Right lobe of liver (tissue), 6 donors: ENCODE measurements around the gene NBEAL1. TPM values are rescaled to one million over a fixed set of nuclear protein-coding genes. Genes with fewer than 3 reads are reported as not detected.

Source experiments
- ATAC-seq, 4 donors: fragments of 200-7000 bp; cut with Tn5 transposase; one replicate each; pipeline ENCODE4 v1.9.1; 2020; ENCODE audit warnings: mild to moderate bottlenecking in 4 of 4, moderate library complexity in 4 of 4
- DNase-seq, 3 donors: peaks; one replicate each; pipeline ENCODE4 v3.0.0-alpha.2; 2020
- H3K27ac ChIP-seq, 3 donors: fragments of 200-600 bp; one replicate each; pipeline ENCODE4 v1.8.0; 2022
- H3K27me3 ChIP-seq, 2 donors: fragments of 200-600 bp; one replicate each; pipeline ENCODE4 v1.8.0; 2022
- H3K36me3 ChIP-seq, 4 donors: fragments of 200-600 bp; sonication (generic) in 1 of 4; one replicate each; pipeline versions ENCODE4 v1.5.1 to v1.8.0; 2017 to 2022; ENCODE audit warnings: control low read depth in 1 of 4
- H3K4me1 ChIP-seq, 4 donors: fragments of 200-600 bp; sonication (generic) in 1 of 4; one replicate each; pipeline versions ENCODE4 v1.5.1 to v1.8.0; 2017 to 2022; ENCODE audit warnings: control low read depth in 1 of 4
- H3K4me3 ChIP-seq, 3 donors: fragments of 200-600 bp; one replicate each; pipeline ENCODE4 v1.8.0; 2022
- H3K9me3 ChIP-seq, 4 donors: fragments of 200-600 bp; sonication (generic) in 1 of 4; one replicate each; pipeline versions ENCODE4 v1.5.1 to v1.8.0; 2017 to 2022; ENCODE audit warnings: control low read depth in 1 of 4
- POLR2A ChIP-seq: fragments of 450-650 bp; IDR thresholded peaks from one replicate; pipeline ENCODE4 v1.6.1; 2017; ENCODE audit warnings: antibody characterized with exemption, mild to moderate bottlenecking
- WGBS: methylation state at CpG from one replicate; pipeline ENCODE4 v1.1.6; 2018; ENCODE audit warnings: low coverage, low lambda C conversion rate; ENCODE audit not compliant: insufficient coverage; ENCODE audit errors: missing lambda C conversion rate; 5-methylcytosine and 5-hydroxymethylcytosine counted together
- intact Hi-C, 2 donors: fragments of 100-400 bp; cut with DNase I; formaldehyde crosslinking; loops; one replicate each; pipeline versions ENCODE4 v1.11.2 to v1.14.1; 2022
- total RNA-seq, 6 experiments: library from RNA; depleted of rRNA in 2 of 6; stranded (reverse); fragments of >200 nt in 2 of 6; fragmentation: NEBNext Ultra II Directional in 3 of 6; extraction: Animal tissue kit (Norgen Biotek cat#: 25700) in 3 of 6; gene quantifications; one replicate each; pipeline versions ENCODE4 v1.1.0 to v1.2.4, GENCODE V29; 2016 to 2023
- TF ChIP-seq, protein P1 (sequence below), 4 donors: fragments of 200-600 bp in 3 of 4; fragments of 450-650 bp in 1 of 4; IDR thresholded peaks; one replicate each; pipeline versions ENCODE4 v1.5.1 to v1.8.0; 2016 to 2022; ENCODE audit warnings: antibody characterized with exemption in 4 of 4, mild to moderate bottlenecking in 2 of 4
- donor health status: DM: no; HTN: yes; CAD: no.
- donor health status: DM: no; HTN: no; CAD: no.
- donor health status: DM: no; HTN: no; CAD: no.
- donor health status: DM: no; HTN: yes; CAD: no.
- donor health status: DM: no; HTN: yes; CAD: no.

The NBEAL1 gene
- total RNA-seq, 6 experiments from 2014 or later: 16.4 to 28.6 (median 21.9) TPM

DNA sequence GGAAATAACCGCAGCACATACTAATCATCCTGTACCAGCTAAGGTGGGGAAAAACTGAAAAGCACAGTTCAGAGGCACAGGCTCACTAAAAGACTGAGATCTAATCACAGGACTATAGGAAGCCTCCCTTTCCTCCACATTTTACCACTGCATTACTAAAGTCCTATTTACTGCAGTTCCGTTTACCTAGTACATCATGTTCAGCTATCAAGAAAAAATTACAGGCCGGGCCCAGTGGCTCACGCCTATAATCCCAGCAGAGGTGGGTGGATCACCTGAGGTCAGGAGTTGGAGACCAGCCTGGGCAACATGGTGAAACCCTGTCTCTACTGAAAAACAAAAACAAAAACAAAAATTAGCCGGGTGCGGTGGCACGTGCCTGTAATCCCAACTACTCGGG is 11.0 kb upstream of the NBEAL1 start:
- Histone ChIP-seq H3K4me3 (no peak overlapping the region), H3K4me1 (no peaks in the 10 kb centered on the region), H3K9me3 (no peaks in the 10 kb centered on the region), H3K36me3 (no peaks in the 10 kb centered on the region), H3K27me3 (no peaks in the 10 kb centered on the region), H3K27ac (no peak overlapping the region)
- intact Hi-C loops: no loop called here
- TF ChIP-seq POLR2A: no peak
- TF ChIP-seq, protein P1, sequence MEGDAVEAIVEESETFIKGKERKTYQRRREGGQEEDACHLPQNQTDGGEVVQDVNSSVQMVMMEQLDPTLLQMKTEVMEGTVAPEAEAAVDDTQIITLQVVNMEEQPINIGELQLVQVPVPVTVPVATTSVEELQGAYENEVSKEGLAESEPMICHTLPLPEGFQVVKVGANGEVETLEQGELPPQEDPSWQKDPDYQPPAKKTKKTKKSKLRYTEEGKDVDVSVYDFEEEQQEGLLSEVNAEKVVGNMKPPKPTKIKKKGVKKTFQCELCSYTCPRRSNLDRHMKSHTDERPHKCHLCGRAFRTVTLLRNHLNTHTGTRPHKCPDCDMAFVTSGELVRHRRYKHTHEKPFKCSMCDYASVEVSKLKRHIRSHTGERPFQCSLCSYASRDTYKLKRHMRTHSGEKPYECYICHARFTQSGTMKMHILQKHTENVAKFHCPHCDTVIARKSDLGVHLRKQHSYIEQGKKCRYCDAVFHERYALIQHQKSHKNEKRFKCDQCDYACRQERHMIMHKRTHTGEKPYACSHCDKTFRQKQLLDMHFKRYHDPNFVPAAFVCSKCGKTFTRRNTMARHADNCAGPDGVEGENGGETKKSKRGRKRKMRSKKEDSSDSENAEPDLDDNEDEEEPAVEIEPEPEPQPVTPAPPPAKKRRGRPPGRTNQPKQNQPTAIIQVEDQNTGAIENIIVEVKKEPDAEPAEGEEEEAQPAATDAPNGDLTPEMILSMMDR (IDR thresholded peaks at IDR 0.05): no peak
- WGBS: 98% methylated on average over 6 of the region's 8 CpGs
- ATAC-seq (no peak), DNase-seq (no peak)

DNA sequence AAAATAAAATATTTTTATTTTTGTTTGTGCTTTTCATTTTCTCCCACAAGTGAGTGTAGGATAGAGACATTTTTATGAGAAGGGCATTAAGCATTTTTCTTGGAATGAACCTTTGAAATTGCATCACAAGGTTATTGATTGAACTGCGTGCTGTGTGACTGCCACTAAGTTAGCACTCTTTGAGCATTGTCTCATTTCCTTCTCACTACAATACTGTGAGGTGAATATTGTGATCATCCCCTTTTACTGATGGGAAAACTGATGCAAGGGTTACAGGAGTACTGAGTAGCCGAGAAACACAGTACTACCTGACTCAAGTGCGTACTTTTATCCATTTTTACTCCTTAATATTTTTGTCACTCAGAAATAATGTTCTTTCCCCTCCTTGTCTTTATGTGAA is 2.0 kb downstream of the NBEAL1 start:
- peak overlapping the region; percentile 8 to 94 (median 68) for H3K27ac ChIP-seq
- TF ChIP-seq POLR2A: peak; percentile 22
- TF ChIP-seq, protein P1 (IDR thresholded peaks at IDR 0.05): no peak
- ATAC-seq (peak in 1 of 4 donors; percentile 4), DNase-seq (no peak)
- 25% methylated on average over 3 of the region's 3 CpGs for WGBS
- no peaks in the 10 kb centered on the region for H3K27me3 ChIP-seq
- intact Hi-C loops: no loop called here
- H3K4me1 ChIP-seq: peaks cover 0 to 36% (median 9%) of the 10 kb centered on the region in 4 donors
- no peaks in the 10 kb centered on the region for H3K9me3 ChIP-seq
- H3K36me3 ChIP-seq: no peaks in the 10 kb centered on the region
- H3K4me3 ChIP-seq: peak overlapping the region in 2 of 3 donors; percentile 6 to 13

DNA sequence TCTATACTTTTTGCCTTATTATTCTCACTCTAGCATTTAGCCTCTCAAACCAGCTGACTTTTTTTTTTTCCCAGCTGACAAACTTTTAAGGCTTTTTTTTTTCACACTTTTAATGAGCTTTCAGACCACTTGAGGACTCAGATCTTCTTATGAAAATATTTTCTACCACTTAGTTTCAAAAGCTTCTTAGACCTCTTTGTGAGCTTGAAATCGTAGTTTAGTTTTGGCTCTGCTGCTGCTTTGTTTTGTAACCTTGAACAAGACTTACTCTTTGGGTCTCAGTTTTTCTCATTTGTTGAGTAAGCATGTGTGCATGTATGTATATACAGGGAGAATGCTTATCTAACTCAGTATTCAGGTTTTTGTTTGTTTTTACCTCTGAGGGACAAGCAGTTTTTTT is 3.5 kb downstream of the NBEAL1 start:
- H3K4me1 ChIP-seq: peaks cover 0 to 36% (median 9%) of the 10 kb centered on the region in 4 donors
- ATAC-seq: no peak
- no peak for DNase-seq
- intact Hi-C loops: no loop called here
- no peaks in the 10 kb centered on the region for H3K27me3 ChIP-seq
- H3K36me3 ChIP-seq: no peaks in the 10 kb centered on the region
- TF ChIP-seq, protein P1 (IDR thresholded peaks at IDR 0.05): no peak
- TF ChIP-seq POLR2A: no peak
- no peaks in the 10 kb centered on the region for H3K9me3 ChIP-seq
- peak overlapping the region in 2 of 3 donors; percentile 20 to 38 for H3K27ac ChIP-seq
- WGBS: 6% methylated on average over 1 of the region's 1 CpG
- H3K4me3 ChIP-seq: peak overlapping the region; percentile 3 to 23 (median 14)

DNA sequence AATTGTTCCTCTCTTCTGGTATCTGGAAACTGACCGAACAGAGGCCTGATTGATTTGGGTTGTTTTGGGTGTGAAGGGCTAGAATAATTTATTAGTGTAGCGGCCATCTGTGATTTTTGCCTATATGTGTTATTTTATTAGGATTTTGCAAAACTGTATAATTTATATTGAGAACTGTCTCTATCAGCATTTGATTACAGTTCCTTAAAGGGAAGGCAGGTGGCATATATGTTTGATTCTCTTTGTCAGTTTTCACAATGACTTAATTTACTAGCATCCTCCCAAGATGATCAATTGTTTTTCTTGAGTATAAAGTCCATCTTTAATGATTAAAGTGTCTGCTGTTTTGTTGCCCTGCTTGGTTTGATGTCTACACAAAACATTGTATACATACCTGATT is 4.5 kb downstream of the NBEAL1 start:
- Histone ChIP-seq H3K27me3 (no peaks in the 10 kb centered on the region), H3K36me3 (no peaks in the 10 kb centered on the region), H3K27ac (peak overlapping the region in 1 of 3 donors; percentile 20), H3K4me3 (peak overlapping the region in 1 of 3 donors; percentile 23), H3K4me1 (peaks cover 0 to 36% (median 9%) of the 10 kb centered on the region in 4 donors), H3K9me3 (no peaks in the 10 kb centered on the region)
- intact Hi-C loops: no loop called here
- ATAC-seq: no peak
- TF ChIP-seq, protein P1 (IDR thresholded peaks at IDR 0.05): no peak
- TF ChIP-seq POLR2A: no peak
- DNase-seq: no peak
- 55% methylated on average over 2 of the region's 2 CpGs for WGBS

DNA sequence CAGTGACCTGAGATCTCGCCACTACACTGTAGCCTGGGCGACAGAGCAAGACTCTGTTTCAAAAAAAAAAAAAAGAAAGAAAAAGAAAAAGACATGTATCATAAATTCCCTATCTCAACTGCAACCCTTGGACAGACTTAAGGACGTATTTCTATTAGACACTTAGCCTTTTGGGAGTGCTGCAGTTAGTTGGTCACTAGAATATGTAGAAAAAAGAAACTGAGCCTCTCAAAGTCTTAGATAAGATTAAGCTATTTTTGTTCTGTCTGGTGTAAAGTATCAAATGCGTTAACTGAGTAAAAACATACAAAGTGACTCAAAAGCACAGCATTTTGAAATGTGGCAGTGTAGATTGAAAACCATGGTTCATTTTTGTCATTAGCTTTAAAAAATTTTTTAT is 7.3 kb downstream of the NBEAL1 start:
- TF ChIP-seq POLR2A: no peak
- TF ChIP-seq, protein P1 (IDR thresholded peaks at IDR 0.05): no peak
- H3K27me3 ChIP-seq: no peaks in the 10 kb centered on the region
- no peak overlapping the region for H3K4me3 ChIP-seq
- intact Hi-C loops: no loop called here
- DNase-seq: no peak
- peak overlapping the region in 1 of 3 donors; percentile 32 for H3K27ac ChIP-seq
- H3K9me3 ChIP-seq: no peaks in the 10 kb centered on the region
- peaks cover 0 to 25% (median 8%) of the 10 kb centered on the region in 4 donors for H3K4me1 ChIP-seq
- 53% methylated on average over 4 of the region's 4 CpGs for WGBS
- ATAC-seq: peak in 1 of 4 donors; percentile 15
- no peaks in the 10 kb centered on the region for H3K36me3 ChIP-seq
